Neutrophil (primary cell): ENCODE results near the gene ICOS.

Source experiments
- H3K27ac ChIP-seq: fragments of 200-600 bp; sonication (generic); 2 replicates; pipeline ENCODE4 v1.5.1; 2016; ENCODE audit warnings: mild to moderate bottlenecking, moderate library complexity
- H3K27me3 ChIP-seq: fragments of 200-600 bp; sonication (generic); 2 replicates; pipeline ENCODE4 v1.6.0; 2016; ENCODE audit warnings: mild to moderate bottlenecking
- H3K36me3 ChIP-seq: fragments of 200-600 bp; sonication (generic); 2 replicates; pipeline ENCODE4 v1.5.1; 2017
- H3K4me1 ChIP-seq, 2 experiments: fragments of 200-600 bp in 1 of 2; sonication (generic) in 1 of 2; 1 replicate in 1 of 2; 2 replicates in 1 of 2; pipeline versions ENCODE4 v1.5.1 to v1.6.1; 2013 to 2016; ENCODE audit warnings: low read depth in 1 of 2, low read length in 1 of 2, mild to moderate bottlenecking in 1 of 2, moderate library complexity in 1 of 2; ENCODE audit not compliant: control insufficient read depth in 1 of 2, insufficient read depth in 1 of 2
- H3K4me3 ChIP-seq, 2 experiments: fragments of 200-600 bp in 1 of 2; sonication (generic) in 1 of 2; 1 replicate in 1 of 2; 2 replicates in 1 of 2; pipeline ENCODE4 v1.5.1; 2013 to 2016; ENCODE audit warnings: low read depth in 1 of 2, low read length in 1 of 2, mild to moderate bottlenecking in 1 of 2, moderate library complexity in 1 of 2
- H3K9me3 ChIP-seq: fragments of 200-600 bp; sonication (generic); 2 replicates; pipeline ENCODE4 v1.5.1; 2016
- CTCF ChIP-seq: fragments of 200-600 bp; sonication (generic); IDR thresholded peaks from 2 replicates; pipeline ENCODE4 v1.5.1; 2016; ENCODE audit warnings: antibody characterized with exemption

The ICOS gene

GRCh38 chr2:203891474-203891873 lies 45.1 kb upstream of the ICOS start:
- no peak for TF ChIP-seq CTCF
- Histone ChIP-seq H3K36me3 (no peaks in the 10 kb centered on the region), H3K27ac (peak overlapping the region; percentile 70), H3K27me3 (no peaks in the 10 kb centered on the region), H3K4me1 (peaks cover 46 to 58% of the 10 kb centered on the region in 2 experiments), H3K4me3 (no peak overlapping the region), H3K9me3 (no peaks in the 10 kb centered on the region)

GRCh38 chr2:203892207-203892606 lies 44.4 kb upstream of the ICOS start:
- Histone ChIP-seq H3K9me3 (no peaks in the 10 kb centered on the region), H3K36me3 (no peaks in the 10 kb centered on the region), H3K27me3 (no peaks in the 10 kb centered on the region), H3K4me3 (no peak overlapping the region), H3K27ac (peak overlapping the region; percentile 70), H3K4me1 (peaks cover 43 to 56% of the 10 kb centered on the region in 2 experiments)
- no peak for TF ChIP-seq CTCF

GRCh38 chr2:203893401-203893800 lies 43.2 kb upstream of the ICOS start:
- no peak for TF ChIP-seq CTCF

GRCh38 chr2:203893840-203894239 lies 42.7 kb upstream of the ICOS start:
- no peaks in the 10 kb centered on the region for H3K9me3 ChIP-seq
- no peaks in the 10 kb centered on the region for H3K27me3 ChIP-seq
- H3K4me1 ChIP-seq, result peaks cover 30 to 42% of the 10 kb centered on the region in 2 experiments
- no peak for TF ChIP-seq CTCF
- no peaks in the 10 kb centered on the region for H3K36me3 ChIP-seq
- no peak overlapping the region for H3K4me3 ChIP-seq
- no peak overlapping the region for H3K27ac ChIP-seq

More at GRCh38 chr2:203893401-203893800, 43.2 kb upstream of the ICOS start:
- Histone ChIP-seq H3K27me3 (no peaks in the 10 kb centered on the region), H3K27ac (no peak overlapping the region), H3K36me3 (no peaks in the 10 kb centered on the region), H3K4me1 (peaks cover 35 to 47% of the 10 kb centered on the region in 2 experiments), H3K9me3 (no peaks in the 10 kb centered on the region), H3K4me3 (no peak overlapping the region)

GRCh38 chr2:203894262-203894661 lies 42.3 kb upstream of the ICOS start:
- Histone ChIP-seq H3K27ac (no peak overlapping the region), H3K4me1 (peaks cover 28 to 38% of the 10 kb centered on the region in 2 experiments), H3K4me3 (no peak overlapping the region), H3K9me3 (no peaks in the 10 kb centered on the region), H3K27me3 (no peaks in the 10 kb centered on the region), H3K36me3 (no peaks in the 10 kb centered on the region)
- TF ChIP-seq CTCF, result no peak

GRCh38 chr2:203897544-203897943 lies 39.0 kb upstream of the ICOS start:
- no peak overlapping the region for H3K4me3 ChIP-seq
- no peak overlapping the region for H3K27ac ChIP-seq
- no peaks in the 10 kb centered on the region for H3K27me3 ChIP-seq
- no peak for TF ChIP-seq CTCF
- H3K36me3 ChIP-seq, result no peaks in the 10 kb centered on the region
- H3K9me3 ChIP-seq, result peaks cover 8% of the 10 kb centered on the region
- peaks cover 8% of the 10 kb centered on the region in 2 experiments for H3K4me1 ChIP-seq
